Measurements from ENCODE around the gene ZNF205. TPM values are rescaled to one million over a fixed set of nuclear protein-coding genes. Genes with fewer than 3 reads are reported as not detected.

The ZNF205 gene
- total RNA-seq, 4 donors from 2014 or later, result 11.6 to 25.8 (median 20.4) TPM

DNA sequence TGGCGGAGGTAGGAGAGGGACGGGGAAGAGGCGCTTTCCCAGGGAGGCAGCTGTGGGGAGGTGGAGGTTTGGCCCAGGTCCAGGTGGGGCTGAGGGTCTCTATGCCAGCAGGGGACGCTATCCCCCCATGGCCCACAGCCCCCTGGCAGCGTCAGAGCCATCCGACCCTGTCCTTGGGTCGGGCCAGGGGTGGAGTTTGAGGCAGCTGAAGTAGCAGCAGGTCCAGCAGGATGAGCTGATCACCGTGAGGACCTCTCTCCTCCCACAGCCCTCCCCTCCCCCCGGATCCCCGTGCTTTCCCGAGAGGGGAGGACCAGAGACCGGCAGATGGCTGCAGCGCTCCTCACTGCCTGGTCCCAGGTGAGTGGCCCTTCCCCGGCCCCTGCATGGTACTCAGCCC, 3.2 kb downstream of the ZNF205 start:
- peaks cover 0 to 41% (median 16%) of the 10 kb centered on the region in 3 donors for H3K4me1 ChIP-seq
- no peak overlapping the region for H3K4me3 ChIP-seq
- no peaks in the 10 kb centered on the region for H3K27me3 ChIP-seq
- no peak overlapping the region for H3K27ac ChIP-seq
- no peak for ATAC-seq
- no peak for TF ChIP-seq POLR2A (IDR thresholded peaks at IDR 0.05)
- TF ChIP-seq, protein P1, sequence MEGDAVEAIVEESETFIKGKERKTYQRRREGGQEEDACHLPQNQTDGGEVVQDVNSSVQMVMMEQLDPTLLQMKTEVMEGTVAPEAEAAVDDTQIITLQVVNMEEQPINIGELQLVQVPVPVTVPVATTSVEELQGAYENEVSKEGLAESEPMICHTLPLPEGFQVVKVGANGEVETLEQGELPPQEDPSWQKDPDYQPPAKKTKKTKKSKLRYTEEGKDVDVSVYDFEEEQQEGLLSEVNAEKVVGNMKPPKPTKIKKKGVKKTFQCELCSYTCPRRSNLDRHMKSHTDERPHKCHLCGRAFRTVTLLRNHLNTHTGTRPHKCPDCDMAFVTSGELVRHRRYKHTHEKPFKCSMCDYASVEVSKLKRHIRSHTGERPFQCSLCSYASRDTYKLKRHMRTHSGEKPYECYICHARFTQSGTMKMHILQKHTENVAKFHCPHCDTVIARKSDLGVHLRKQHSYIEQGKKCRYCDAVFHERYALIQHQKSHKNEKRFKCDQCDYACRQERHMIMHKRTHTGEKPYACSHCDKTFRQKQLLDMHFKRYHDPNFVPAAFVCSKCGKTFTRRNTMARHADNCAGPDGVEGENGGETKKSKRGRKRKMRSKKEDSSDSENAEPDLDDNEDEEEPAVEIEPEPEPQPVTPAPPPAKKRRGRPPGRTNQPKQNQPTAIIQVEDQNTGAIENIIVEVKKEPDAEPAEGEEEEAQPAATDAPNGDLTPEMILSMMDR (IDR thresholded peaks at IDR 0.05), result no peak
- TF ChIP-seq EP300 (IDR thresholded peaks at IDR 0.05), result no peak
- TF ChIP-seq POLR2AphosphoS5 (IDR thresholded peaks at IDR 0.05), result no peak
- no peaks in the 10 kb centered on the region for H3K9me3 ChIP-seq
- WGBS, 2 donors (ENCODE audit: low coverage in 1 of 2), result 93% methylated on average over 3 of the region's 14 CpGs; no CpG with 5 or more reads in 1 of the 2 donors
- H3K36me3 ChIP-seq, result peaks cover 0 to 65% of the 10 kb centered on the region in 2 donors

DNA sequence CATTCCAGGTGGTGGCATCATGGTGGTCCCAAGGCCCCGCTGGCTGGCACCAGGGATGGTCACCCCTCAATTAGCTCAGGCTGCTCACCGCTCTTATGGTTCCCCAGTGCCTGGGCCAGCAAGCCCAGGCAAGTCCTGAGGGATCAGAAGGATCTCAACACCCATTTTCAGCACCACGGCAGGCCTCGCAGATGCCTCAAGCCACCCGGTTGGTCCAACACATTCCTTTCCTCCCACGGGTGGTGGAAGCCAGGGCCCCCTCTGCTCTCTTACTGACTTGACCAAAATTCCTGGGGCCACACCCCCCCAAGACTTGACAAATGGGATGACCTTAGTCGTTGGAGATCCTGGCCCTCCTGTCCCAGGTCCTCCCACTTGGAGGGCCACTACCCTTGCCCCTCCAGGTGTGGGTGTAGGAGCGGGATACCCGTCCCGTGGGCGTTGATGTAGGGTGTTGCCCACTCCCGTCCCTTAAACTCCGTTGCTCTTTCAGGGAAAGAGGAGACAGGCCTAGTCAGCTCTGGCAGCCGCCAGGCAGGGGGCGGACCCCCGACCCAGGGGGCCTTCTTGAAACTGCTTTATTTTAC, 5.9 kb downstream of the ZNF205 start:
- Histone ChIP-seq H3K4me3 (no peak overlapping the region), H3K4me1 (peaks cover 0 to 23% (median 10%) of the 10 kb centered on the region in 3 donors), H3K9me3 (no peaks in the 10 kb centered on the region), H3K27me3 (no peaks in the 10 kb centered on the region), H3K27ac (no peak overlapping the region), H3K36me3 (peaks cover 0 to 74% of the 10 kb centered on the region in 2 donors)
- no peak for ATAC-seq
- WGBS, 2 donors (ENCODE audit: low coverage in 1 of 2), result 70% methylated on average over 2 of the region's 16 CpGs; no CpG with 5 or more reads in 1 of the 2 donors
- TF ChIP-seq POLR2AphosphoS5 (IDR thresholded peaks at IDR 0.05), result no peak
- no peak for TF ChIP-seq EP300 (IDR thresholded peaks at IDR 0.05)
- no peak for TF ChIP-seq POLR2A (IDR thresholded peaks at IDR 0.05)
- TF ChIP-seq, protein P1 (IDR thresholded peaks at IDR 0.05), result no peak

DNA sequence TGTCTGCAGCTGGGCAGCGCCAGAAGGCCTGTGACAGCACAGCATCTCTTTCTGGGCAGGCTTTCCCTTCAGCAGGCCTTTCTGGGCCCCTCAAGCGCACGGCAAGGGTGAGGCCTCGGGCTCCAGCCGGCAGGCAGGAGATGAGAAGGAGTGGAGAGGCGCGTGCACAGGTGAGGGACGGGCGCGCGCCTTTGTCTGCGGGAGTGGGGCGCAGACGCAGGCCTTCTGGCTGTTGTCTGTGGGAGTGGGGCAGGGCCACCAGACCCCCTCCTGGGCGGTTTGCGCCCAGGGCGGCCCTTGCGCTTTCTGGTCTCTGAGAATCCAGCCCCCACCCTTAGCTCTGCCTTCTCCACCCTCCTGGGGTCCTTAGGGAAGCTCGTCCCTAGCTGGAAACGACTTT, 6.5 kb downstream of the ZNF205 start:
- Histone ChIP-seq H3K36me3 (peaks cover 0 to 74% of the 10 kb centered on the region in 2 donors), H3K4me3 (no peak overlapping the region), H3K4me1 (peaks cover 0 to 23% (median 10%) of the 10 kb centered on the region in 3 donors), H3K9me3 (no peaks in the 10 kb centered on the region), H3K27me3 (no peaks in the 10 kb centered on the region), H3K27ac (no peak overlapping the region)
- WGBS, 2 donors (ENCODE audit: low coverage in 1 of 2), result 100% methylated on average over 3 of the region's 20 CpGs; no CpG with 5 or more reads in 1 of the 2 donors
- ATAC-seq, result no peak
- TF ChIP-seq EP300 (IDR thresholded peaks at IDR 0.05) (no peak), POLR2AphosphoS5 (IDR thresholded peaks at IDR 0.05) (no peak), POLR2A (IDR thresholded peaks at IDR 0.05) (no peak)
- TF ChIP-seq, protein P1 (IDR thresholded peaks at IDR 0.05), result no peak

DNA sequence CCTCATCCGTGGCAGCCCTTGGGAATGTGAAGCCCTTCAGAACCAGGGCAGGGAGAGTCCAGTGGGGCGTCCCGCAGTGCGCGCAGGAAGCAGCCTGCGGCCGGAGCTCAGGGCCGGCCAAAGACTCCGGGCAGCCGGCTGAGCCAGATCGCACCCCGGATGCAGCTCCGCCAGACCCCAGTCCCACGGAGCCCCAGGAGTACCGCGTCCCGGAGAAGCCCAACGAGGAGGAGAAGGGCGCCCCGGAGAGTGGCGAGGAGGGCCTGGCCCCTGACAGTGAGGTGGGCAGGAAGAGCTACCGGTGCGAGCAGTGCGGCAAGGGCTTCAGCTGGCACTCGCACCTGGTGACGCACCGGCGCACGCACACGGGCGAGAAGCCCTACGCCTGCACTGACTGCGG, 6.9 kb downstream of the ZNF205 start:
- TF ChIP-seq EP300 (IDR thresholded peaks at IDR 0.05), result no peak
- TF ChIP-seq POLR2AphosphoS5 (IDR thresholded peaks at IDR 0.05), result no peak
- TF ChIP-seq, protein P1 (IDR thresholded peaks at IDR 0.05), result no peak
- TF ChIP-seq POLR2A (IDR thresholded peaks at IDR 0.05), result no peak
- Histone ChIP-seq H3K27me3 (no peaks in the 10 kb centered on the region), H3K36me3 (peaks cover 0 to 72% of the 10 kb centered on the region in 2 donors), H3K9me3 (no peaks in the 10 kb centered on the region), H3K27ac (no peak overlapping the region), H3K4me1 (peaks cover 0 to 20% (median 6%) of the 10 kb centered on the region in 3 donors), H3K4me3 (no peak overlapping the region)
- WGBS, 2 donors (ENCODE audit: low coverage in 1 of 2), result no CpG with 5 or more reads among the region's 33 CpGs
- ATAC-seq, result no peak
